Measurements from ENCODE around the gene GABBR2. TPM values are rescaled to one million over a fixed set of nuclear protein-coding genes. Genes with fewer than 3 reads are reported as not detected.
"Not testable (repeated sequence)": the region's sequence is repeated elsewhere in the genome, so short reads cannot be mapped to it uniquely, and the experiment has no call there.

The GABBR2 gene
- total RNA-seq, 1 donor from 2014 or later: not detected

DNA sequence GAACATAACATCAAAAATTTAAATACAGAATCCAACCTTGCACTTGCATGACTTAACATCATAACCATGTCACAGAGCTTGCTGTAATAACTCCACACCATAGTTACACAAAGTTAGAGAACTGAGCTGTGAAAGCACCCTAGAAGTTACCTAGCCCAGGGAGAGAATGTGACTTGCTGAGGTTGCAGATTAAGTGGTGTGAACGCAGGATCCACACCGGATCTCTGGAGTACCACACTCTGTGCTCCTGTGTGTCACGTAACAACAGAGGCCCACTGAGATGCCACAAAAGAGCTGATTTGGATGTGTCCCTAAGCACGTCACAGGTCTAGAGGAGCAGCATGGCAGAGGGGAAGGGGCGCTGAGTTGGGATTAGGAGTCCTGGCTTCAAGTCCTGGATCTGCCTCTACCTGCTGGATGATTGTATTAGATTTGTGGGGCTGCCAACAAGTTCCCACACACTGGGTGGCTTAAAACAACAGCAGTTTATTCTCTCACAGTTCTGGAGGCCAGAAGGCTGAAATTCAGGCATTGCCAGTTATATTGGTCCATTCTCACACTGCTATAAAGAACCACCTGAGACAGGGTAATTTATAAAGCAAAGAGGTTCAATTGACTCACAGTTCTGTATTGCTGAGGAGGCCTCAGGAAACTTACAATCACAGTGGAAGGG, 240.0 kb downstream of the GABBR2 start:
- peaks cover 4% of the 10 kb centered on the region for H3K9me3 Mint-ChIP-seq (ENCODE audit: unreplicated experiment)
- H3K36me3 Mint-ChIP-seq (ENCODE audit: unreplicated experiment): no peaks in the 10 kb centered on the region
- peaks cover 3% of the 10 kb centered on the region for H3K27me3 Mint-ChIP-seq (ENCODE audit: unreplicated experiment)
- no peaks in the 10 kb centered on the region for H3K4me1 Mint-ChIP-seq (ENCODE audit: unreplicated experiment)
- no peak overlapping the region for H3K27ac Mint-ChIP-seq (ENCODE audit: unreplicated experiment)
- H3K4me3 Mint-ChIP-seq (ENCODE audit: unreplicated experiment): no peak overlapping the region
- TF ChIP-seq, protein P1, sequence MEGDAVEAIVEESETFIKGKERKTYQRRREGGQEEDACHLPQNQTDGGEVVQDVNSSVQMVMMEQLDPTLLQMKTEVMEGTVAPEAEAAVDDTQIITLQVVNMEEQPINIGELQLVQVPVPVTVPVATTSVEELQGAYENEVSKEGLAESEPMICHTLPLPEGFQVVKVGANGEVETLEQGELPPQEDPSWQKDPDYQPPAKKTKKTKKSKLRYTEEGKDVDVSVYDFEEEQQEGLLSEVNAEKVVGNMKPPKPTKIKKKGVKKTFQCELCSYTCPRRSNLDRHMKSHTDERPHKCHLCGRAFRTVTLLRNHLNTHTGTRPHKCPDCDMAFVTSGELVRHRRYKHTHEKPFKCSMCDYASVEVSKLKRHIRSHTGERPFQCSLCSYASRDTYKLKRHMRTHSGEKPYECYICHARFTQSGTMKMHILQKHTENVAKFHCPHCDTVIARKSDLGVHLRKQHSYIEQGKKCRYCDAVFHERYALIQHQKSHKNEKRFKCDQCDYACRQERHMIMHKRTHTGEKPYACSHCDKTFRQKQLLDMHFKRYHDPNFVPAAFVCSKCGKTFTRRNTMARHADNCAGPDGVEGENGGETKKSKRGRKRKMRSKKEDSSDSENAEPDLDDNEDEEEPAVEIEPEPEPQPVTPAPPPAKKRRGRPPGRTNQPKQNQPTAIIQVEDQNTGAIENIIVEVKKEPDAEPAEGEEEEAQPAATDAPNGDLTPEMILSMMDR (IDR thresholded peaks at IDR 0.05): no peak
- peak; percentile 63 for DNase-seq (ENCODE audit: extremely low spot score, unreplicated experiment)

DNA sequence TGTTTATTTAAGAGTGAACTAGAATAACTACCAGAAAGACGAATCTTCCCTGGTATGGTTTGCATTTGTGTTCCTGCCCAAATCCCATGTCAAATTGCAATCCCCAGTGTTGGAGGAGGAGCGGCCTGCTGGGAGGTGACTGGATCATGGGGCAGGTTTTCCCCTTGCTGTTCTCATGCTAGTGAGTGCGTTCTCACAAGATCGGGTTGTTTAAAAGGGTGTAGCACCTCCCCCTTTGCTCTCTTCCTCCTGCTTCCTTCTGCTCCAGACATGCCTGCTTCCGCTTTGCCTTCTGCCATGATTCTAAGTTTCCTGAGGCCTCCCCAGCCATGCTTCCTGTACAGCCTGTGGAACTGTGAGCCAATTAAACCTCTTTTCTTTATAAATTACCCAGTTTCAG, 242.9 kb downstream of the GABBR2 start:
- Mint-ChIP-seq H3K4me3 (ENCODE audit: unreplicated experiment) (no peak overlapping the region), H3K27me3 (ENCODE audit: unreplicated experiment) (no peaks in the 10 kb centered on the region), H3K27ac (ENCODE audit: unreplicated experiment) (no peak overlapping the region), H3K4me1 (ENCODE audit: unreplicated experiment) (no peaks in the 10 kb centered on the region), H3K36me3 (ENCODE audit: unreplicated experiment) (no peaks in the 10 kb centered on the region), H3K9me3 (ENCODE audit: unreplicated experiment) (peaks cover 15% of the 10 kb centered on the region)
- TF ChIP-seq, protein P1 (IDR thresholded peaks at IDR 0.05): no peak
- no peak for DNase-seq (ENCODE audit: extremely low spot score, unreplicated experiment)

DNA sequence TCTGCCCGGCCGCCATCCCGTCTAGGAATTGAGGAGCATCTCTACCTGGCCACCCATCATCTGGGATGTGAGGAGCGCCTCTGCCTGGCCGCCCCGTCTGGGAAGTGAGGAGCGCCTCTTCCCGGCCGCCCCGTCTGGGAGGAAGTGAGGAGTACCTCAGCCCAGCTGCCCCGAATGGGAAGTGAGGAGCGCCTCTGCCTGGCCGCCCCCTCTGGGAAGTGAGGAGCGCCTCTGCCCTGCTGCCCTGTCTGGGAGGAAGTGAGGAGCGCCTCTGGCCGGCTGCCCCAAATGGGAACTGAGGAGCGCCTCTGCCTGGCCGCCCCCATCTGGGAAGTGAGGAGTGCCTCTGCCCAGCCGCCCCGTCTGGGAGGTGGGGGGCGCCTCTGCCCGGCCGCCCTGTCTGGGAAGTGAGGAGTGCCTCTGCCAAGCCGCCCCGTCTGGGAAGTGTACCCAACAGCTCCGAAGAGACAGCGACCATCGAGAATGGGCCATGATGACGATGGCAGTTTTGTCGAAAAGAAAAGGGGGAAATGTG, 244.5 kb downstream of the GABBR2 start:
- not testable (repeated sequence) for H3K27me3 Mint-ChIP-seq (ENCODE audit: unreplicated experiment)

DNA sequence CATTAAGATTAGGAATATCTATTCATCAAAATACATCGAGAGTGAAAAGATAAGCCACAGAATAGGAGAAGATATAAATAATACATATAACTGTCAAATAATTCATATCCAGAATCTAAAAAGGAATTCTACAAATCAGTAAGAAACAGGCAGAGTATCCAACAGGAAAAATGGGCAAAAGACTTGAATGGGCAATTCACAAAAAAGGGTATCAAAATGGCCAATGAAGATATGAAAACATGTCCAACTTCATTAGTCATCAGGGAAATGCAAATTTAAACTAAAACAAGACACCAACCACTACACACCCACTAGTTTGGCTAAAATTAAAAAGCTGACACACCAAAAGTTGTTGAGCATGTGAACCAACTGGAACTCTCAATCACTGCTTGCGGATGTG, 246.4 kb downstream of the GABBR2 start:
- H3K4me3 Mint-ChIP-seq (ENCODE audit: unreplicated experiment): no peak overlapping the region
- no peaks in the 10 kb centered on the region for H3K36me3 Mint-ChIP-seq (ENCODE audit: unreplicated experiment)
- TF ChIP-seq, protein P1 (IDR thresholded peaks at IDR 0.05): no peak
- no peaks in the 10 kb centered on the region for H3K4me1 Mint-ChIP-seq (ENCODE audit: unreplicated experiment)
- peaks cover 32% of the 10 kb centered on the region for H3K9me3 Mint-ChIP-seq (ENCODE audit: unreplicated experiment)
- peaks cover under 1% of the 10 kb centered on the region for H3K27me3 Mint-ChIP-seq (ENCODE audit: unreplicated experiment)
- H3K27ac Mint-ChIP-seq (ENCODE audit: unreplicated experiment): no peak overlapping the region
- DNase-seq (ENCODE audit: extremely low spot score, unreplicated experiment): no peak

More for the DNA sequence above, 244.5 kb downstream of the GABBR2 start:
- H3K36me3 Mint-ChIP-seq (ENCODE audit: unreplicated experiment); H3K4me1 Mint-ChIP-seq (ENCODE audit: unreplicated experiment); H3K4me3 Mint-ChIP-seq (ENCODE audit: unreplicated experiment); H3K27ac Mint-ChIP-seq (ENCODE audit: unreplicated experiment); DNase-seq (ENCODE audit: extremely low spot score, unreplicated experiment): not testable (repeated sequence)
- H3K9me3 Mint-ChIP-seq (ENCODE audit: unreplicated experiment): peaks cover 26% of the 10 kb centered on the region

DNA sequence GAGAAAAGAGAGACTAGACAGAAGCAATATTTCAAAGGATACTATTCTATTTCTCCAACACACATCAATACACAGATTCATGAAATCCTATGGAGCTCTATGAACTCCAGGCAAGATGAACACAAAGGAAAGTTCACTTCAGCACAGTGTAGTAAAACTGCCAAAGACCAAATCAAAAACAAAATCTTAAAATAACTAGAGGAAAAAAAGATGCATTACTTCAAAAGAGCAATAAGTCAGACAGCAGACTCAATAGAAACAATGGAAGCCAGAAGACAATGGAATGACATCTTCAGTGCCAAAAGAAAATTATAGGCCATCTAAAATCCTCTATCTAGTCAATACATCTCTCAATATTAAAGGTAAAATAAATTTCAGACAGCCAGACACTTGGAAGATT, 248.0 kb downstream of the GABBR2 start:
- Mint-ChIP-seq H3K36me3 (ENCODE audit: unreplicated experiment) (no peaks in the 10 kb centered on the region), H3K27ac (ENCODE audit: unreplicated experiment) (no peak overlapping the region), H3K9me3 (ENCODE audit: unreplicated experiment) (peaks cover 28% of the 10 kb centered on the region), H3K4me1 (ENCODE audit: unreplicated experiment) (peaks cover 3% of the 10 kb centered on the region), H3K27me3 (ENCODE audit: unreplicated experiment) (peaks cover 11% of the 10 kb centered on the region), H3K4me3 (ENCODE audit: unreplicated experiment) (no peak overlapping the region)
- TF ChIP-seq, protein P1 (IDR thresholded peaks at IDR 0.05): no peak
- DNase-seq (ENCODE audit: extremely low spot score, unreplicated experiment): no peak
